ENCODE data around the gene LIN9.

DNA sequence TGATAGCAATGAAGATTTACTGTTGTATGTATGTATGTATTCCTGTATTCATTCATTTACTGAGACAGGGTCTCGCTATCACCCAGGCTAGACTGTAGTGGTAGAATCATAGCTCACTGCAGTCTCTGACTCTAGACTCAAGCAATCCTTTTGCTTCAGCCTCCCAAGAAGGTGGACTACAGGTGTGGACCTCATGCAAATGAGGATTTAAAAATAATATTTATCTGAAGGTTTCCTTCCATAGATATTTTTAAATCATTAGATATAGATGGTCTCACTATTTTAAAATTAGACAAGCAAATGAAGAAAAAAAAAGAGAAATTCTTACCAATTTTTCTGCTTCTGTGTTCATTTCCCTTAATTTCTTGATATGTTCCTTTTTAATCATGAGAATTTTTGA, 58.5 kb downstream of the LIN9 start:
- TF ChIP-seq, protein P1, sequence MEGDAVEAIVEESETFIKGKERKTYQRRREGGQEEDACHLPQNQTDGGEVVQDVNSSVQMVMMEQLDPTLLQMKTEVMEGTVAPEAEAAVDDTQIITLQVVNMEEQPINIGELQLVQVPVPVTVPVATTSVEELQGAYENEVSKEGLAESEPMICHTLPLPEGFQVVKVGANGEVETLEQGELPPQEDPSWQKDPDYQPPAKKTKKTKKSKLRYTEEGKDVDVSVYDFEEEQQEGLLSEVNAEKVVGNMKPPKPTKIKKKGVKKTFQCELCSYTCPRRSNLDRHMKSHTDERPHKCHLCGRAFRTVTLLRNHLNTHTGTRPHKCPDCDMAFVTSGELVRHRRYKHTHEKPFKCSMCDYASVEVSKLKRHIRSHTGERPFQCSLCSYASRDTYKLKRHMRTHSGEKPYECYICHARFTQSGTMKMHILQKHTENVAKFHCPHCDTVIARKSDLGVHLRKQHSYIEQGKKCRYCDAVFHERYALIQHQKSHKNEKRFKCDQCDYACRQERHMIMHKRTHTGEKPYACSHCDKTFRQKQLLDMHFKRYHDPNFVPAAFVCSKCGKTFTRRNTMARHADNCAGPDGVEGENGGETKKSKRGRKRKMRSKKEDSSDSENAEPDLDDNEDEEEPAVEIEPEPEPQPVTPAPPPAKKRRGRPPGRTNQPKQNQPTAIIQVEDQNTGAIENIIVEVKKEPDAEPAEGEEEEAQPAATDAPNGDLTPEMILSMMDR (IDR thresholded peaks at IDR 0.05) = no peak
- TF ChIP-seq POLR2A (IDR thresholded peaks at IDR 0.05) = no peak
- no peak for TF ChIP-seq POLR2AphosphoS5 (IDR thresholded peaks at IDR 0.05)
- no peak for TF ChIP-seq EP300 (IDR thresholded peaks at IDR 0.05)

Data from upper lobe of left lung (tissue), 4 donors.